A375 (cell line): ENCODE measurements around the gene OR2M4. TPM values are rescaled to one million over a fixed set of nuclear protein-coding genes. Genes with fewer than 3 reads are reported as not detected.

Experiments used
- total RNA-seq: library from RNA; depleted of rRNA; stranded (reverse); fragments of >200 nt; shearing (Covaris generic); gene quantifications from 2 replicates; pipeline ENCODE4 v1.2.3, GENCODE V29; 2014; rRNA removed

OR2M4 gene
- 0.08 TPM in 1 of 2 replicates, not detected in the other for total RNA-seq

GRCh38 chr1:248231117-248231516, at the start of gene OR2M4:
TSS of gene OR2M4 (plus strand) at chr1:248231417. CDS start at chr1:248238929, 7,512 bp downstream.

GRCh38 chr1:248196965-248197364, 34.3 kb upstream of the OR2M4 start, which contains the start of gene OR2M3:
TSS of gene OR2M3 (plus strand) at chr1:248197265. CDS start at chr1:248203068, 5,803 bp downstream.

GRCh38 chr1:248277876-248278275, 46.7 kb downstream of the OR2M4 start, which contains the start of gene OR2T33:
TSS of gene OR2T33 (minus strand) at chr1:248277976. CDS start at chr1:248273814, 4,162 bp downstream.

Other genes starting within 250 kb of the OR2M4 start
- gene OR2L5, start 217.8 kb upstream of the OR2M4 start, total RNA-seq: 0.08 TPM in 1 of 2 replicates, not detected in the other
- gene OR2L2, start 201.3 kb upstream of the OR2M4 start, total RNA-seq: 0.04 and 0.29 TPM in 2 replicates
- not detected in 2 replicates for gene OR2L3, start 184.6 kb upstream of the OR2M4 start, total RNA-seq
- not detected in 2 replicates for gene OR2L13, start 136.2 kb upstream of the OR2M4 start, total RNA-seq
- not detected in 2 replicates for gene OR2M5, start 86.3 kb upstream of the OR2M4 start, total RNA-seq
- not detected in 2 replicates for gene OR2M2, start 56.6 kb upstream of the OR2M4 start, total RNA-seq
- gene OR2M3, start 34.2 kb upstream of the OR2M4 start, total RNA-seq: under 0.01 TPM in 1 of 2 replicates, not detected in the other
- 0.32 and 0.91 TPM in 2 replicates for gene OR2T33, start 46.6 kb downstream of the OR2M4 start, total RNA-seq
- gene OR2T12, start 72.0 kb downstream of the OR2M4 start, total RNA-seq: not detected in 2 replicates
- gene OR2M7, start 93.2 kb downstream of the OR2M4 start, total RNA-seq: not detected in 2 replicates
- not detected in 2 replicates for gene OR14C36, start 117.4 kb downstream of the OR2M4 start, total RNA-seq
- gene OR2T4, start 130.2 kb downstream of the OR2M4 start, total RNA-seq: not detected in 2 replicates
- not detected in 2 replicates for gene OR2T6, start 144.3 kb downstream of the OR2M4 start, total RNA-seq
- gene OR2T1, start 171.6 kb downstream of the OR2M4 start, total RNA-seq: not detected in 2 replicates
- gene OR2T2, start 214.2 kb downstream of the OR2M4 start, total RNA-seq: not detected in 2 replicates
- gene OR2T3, start 241.9 kb downstream of the OR2M4 start, total RNA-seq: not detected in 2 replicates